HS-5 (cell line): Measurements from ENCODE around the gene SPECC1L.
"Not testable (repeated sequence)": the region's sequence is repeated elsewhere in the genome, so short reads cannot be mapped to it uniquely, and the experiment has no call there.

Experiments used
- DNase-seq: peaks from one replicate; pipeline ENCODE4 v3.0.0-alpha.2; 2012; ENCODE audit warnings: low read depth

The SPECC1L gene

GRCh38 chr22:24270556-24271385 is at the start of gene SPECC1L:
Gene SPECC1L (plus strand): TSS chr22:24270831. CDS start chr22:24302232, 31,401 bp downstream.
- peak; percentile 73 for DNase-seq

GRCh38 chr22:24224468-24224867 is 46.2 kb upstream of the SPECC1L start:
- DNase-seq, result no peak

- DNase-seq, result no peak
These were observed 45.5 kb upstream of the SPECC1L start for GRCh38 chr22:24225044-24225601.

- DNase-seq, result no peak
These were observed 44.7 kb upstream of the SPECC1L start for GRCh38 chr22:24225951-24226350.

- no peak for DNase-seq
These were observed 39.5 kb upstream of the SPECC1L start for GRCh38 chr22:24230911-24231656.

- DNase-seq, result no peak
These were observed 38.9 kb upstream of the SPECC1L start for GRCh38 chr22:24231706-24232105.

GRCh38 chr22:24232124-24232523 is 38.5 kb upstream of the SPECC1L start:
- no peak for DNase-seq

- no peak for DNase-seq
These were observed 37.9 kb upstream of the SPECC1L start for GRCh38 chr22:24232725-24233124.

GRCh38 chr22:24233235-24233634 is 37.4 kb upstream of the SPECC1L start:
- DNase-seq, result no peak

- no peak for DNase-seq
These were observed 36.8 kb upstream of the SPECC1L start for GRCh38 chr22:24233816-24234215.

GRCh38 chr22:24235315-24235714 is 35.3 kb upstream of the SPECC1L start:
- no peak for DNase-seq

- DNase-seq, result no peak
These were observed 34.0 kb upstream of the SPECC1L start for GRCh38 chr22:24236656-24237055.

- not testable (repeated sequence) for DNase-seq
These were observed 32.4 kb upstream of the SPECC1L start for GRCh38 chr22:24238101-24238694.

GRCh38 chr22:24240381-24240780 is 30.2 kb upstream of the SPECC1L start:
- no peak for DNase-seq

GRCh38 chr22:24240985-24241692 is 29.5 kb upstream of the SPECC1L start:
- DNase-seq, result not testable (repeated sequence)

GRCh38 chr22:24243417-24243816 is 27.2 kb upstream of the SPECC1L start:
- not testable (repeated sequence) for DNase-seq

- no peak for DNase-seq
These were observed 26.4 kb upstream of the SPECC1L start for GRCh38 chr22:24244144-24244787.

GRCh38 chr22:24245030-24245431 is 25.6 kb upstream of the SPECC1L start, which contains the start of gene GGT5:
Gene GGT5 (minus strand): TSS chr22:24245082. CDS start chr22:24244725, 357 bp downstream.
- DNase-seq, result not testable (repeated sequence)

GRCh38 chr22:24245584-24246561 is 24.8 kb upstream of the SPECC1L start:
- DNase-seq, result not testable (repeated sequence)

- DNase-seq, result no peak
These were observed 23.6 kb upstream of the SPECC1L start for GRCh38 chr22:24247011-24247507.
